Fibroblast of skin of abdomen (primary cell): Measurements from ENCODE around the gene PDPK1. TPM values are rescaled to one million over a fixed set of nuclear protein-coding genes. Genes with fewer than 3 reads are reported as not detected.

Source experiments
- DNase-seq: peaks from one replicate; pipeline ENCODE4 v3.0.0-alpha.2; 2013
- polyA plus RNA-seq, 2 experiments: library from polyadenylated mRNA; unstranded; fragments of 120-200 nt; gene quantifications; one replicate each; pipeline ENCODE4 v1.2.1, GENCODE V29; 2013; ENCODE audit not compliant: insufficient read length in 2 of 2

The PDPK1 gene
- polyA plus RNA-seq (2013, experiment 1 of 2; ENCODE audit: insufficient read length) = 22.9 TPM
- 19.9 TPM for polyA plus RNA-seq (2013, experiment 2 of 2; ENCODE audit: insufficient read length)

- DNase-seq = peak; percentile 96
These were observed at the start of gene PDPK1 for GRCh38 chr16:2537451-2538379. TSS of gene PDPK1 (plus strand) at chr16:2538021. CDS start at chr16:2538113, 92 bp downstream.

DNA sequence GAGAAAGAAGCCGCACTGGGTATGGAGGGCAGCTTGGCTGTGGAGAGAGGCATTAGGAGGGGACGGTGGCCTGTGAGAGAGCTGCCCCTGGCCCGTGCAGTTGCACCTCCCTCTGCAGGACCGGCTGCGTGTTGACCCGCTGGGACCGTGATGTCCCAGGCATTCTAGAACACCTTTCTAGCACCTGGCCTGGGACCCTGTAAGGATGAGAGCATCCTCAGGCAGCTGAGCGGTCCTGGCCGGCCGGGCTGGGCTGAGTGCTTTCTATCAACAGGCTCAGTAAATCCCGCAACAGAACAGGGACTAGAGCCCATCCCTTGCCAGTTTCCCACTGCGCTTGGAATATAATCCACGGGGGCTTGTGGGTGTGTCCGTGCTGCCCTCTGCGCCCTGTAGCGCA is 48.2 kb upstream of the PDPK1 start:
- no peak for DNase-seq

GRCh38 chr16:2490190-2491105 is 47.4 kb upstream of the PDPK1 start:
- DNase-seq = no peak

DNA sequence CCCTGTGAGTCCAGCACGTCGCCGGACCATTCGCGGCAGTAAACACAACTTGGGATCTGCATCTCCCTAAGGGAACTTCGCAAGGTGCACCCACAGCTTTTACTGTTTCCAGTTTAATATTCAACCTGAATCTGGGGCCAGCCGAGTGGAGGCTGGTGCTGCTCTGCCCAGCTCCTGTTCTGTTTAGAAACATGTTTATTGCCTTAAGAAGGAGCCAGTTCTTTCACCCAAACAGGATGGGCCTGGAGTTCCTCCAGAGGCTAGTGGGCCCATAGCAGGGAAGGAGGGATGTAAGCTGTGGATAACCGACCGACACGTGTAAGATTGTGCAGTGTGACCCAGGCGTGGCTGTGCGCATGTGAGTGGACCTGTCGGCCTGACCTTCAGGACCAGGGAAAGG is 45.5 kb upstream of the PDPK1 start:
- no peak for DNase-seq

- DNase-seq = no peak
These were observed 44.2 kb upstream of the PDPK1 start for GRCh38 chr16:2493605-2494004.

- DNase-seq = no peak
These were observed 43.2 kb upstream of the PDPK1 start for GRCh38 chr16:2494616-2495015.

DNA sequence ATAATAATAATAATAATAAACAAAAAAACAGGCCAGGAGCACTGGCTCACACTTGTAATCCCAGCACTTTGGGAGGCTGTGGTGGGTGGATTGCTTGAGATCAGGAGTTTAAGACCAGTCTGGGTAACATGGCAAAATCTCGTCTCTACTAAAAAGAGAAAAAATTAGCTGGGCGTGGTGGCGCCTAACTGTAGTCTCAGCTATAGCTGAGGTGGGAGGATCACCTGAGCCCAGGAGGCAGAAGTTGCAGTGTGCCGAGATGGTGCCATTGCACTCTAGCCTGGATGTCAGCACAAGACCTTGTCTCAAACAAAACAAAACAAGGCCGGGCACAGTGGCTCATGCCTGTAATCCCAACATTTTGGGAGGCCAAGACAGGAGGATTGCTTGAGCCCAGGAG is 42.8 kb upstream of the PDPK1 start:
- DNase-seq = no peak

DNA sequence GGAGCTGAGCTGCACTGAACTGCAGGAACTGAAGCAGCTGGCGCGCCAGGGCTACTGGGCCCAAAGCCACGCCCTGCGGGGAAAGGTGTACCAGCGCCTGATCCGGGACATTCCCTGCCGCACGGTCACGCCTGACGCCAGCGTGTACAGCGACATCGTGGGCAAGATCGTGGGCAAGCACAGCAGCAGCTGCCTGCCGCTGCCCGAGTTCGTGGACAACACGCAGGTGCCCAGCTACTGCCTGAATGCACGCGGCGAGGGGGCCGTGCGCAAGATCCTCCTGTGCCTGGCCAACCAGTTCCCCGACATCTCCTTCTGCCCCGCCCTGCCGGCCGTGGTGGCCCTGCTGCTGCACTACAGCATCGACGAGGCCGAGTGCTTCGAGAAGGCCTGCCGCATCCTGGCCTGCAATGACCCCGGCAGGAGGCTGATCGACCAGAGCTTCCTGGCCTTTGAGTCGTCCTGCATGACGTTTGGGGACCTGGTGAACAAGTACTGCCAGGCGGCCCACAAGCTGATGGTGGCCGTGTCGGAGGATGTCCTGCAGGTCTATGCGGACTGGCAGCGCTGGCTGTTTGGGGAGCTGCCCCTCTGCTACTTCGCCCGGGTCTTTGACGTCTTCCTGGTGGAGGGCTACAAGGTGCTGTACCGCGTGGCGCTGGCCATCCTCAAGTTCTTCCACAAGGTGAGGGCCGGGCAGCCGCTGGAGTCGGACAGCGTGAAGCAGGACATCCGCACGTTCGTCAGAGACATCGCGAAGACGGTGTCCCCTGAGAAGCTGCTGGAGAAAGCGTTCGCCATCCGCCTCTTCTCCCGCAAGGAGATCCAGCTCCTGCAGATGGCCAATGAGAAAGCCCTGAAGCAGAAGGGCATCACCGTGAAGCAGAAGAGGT is 41.4 kb upstream of the PDPK1 start:
- DNase-seq = no peak

DNA sequence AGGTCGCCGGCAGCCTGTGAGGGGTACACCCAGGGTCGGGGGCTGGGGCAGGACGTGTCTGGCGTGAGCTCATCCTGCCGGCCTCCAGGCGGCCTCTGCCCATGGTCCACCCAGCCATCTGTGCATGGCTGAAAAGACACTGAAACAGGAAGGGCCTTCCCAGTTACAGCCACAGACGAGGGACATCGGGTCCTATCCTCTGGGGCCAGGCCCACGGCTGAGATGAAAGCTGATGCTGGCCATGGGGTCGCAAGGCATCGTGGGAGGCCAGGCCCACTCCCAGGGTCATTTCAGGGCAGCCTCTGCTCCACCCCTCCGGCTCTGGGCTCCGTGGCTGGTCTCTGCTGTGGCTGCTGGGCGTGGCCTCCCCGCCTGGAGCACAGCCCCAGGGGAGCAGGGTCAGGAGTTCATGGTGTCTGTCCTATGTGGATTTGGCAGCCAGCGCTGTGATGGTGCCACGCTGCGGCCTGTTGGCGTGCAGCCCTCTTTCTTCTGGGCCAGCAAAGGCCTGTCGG is 40.6 kb upstream of the PDPK1 start:
- no peak for DNase-seq

GRCh38 chr16:2497695-2498484 is 39.9 kb upstream of the PDPK1 start:
- no peak for DNase-seq

- no peak for DNase-seq
These were observed 39.1 kb upstream of the PDPK1 start for GRCh38 chr16:2498531-2499253.

DNA sequence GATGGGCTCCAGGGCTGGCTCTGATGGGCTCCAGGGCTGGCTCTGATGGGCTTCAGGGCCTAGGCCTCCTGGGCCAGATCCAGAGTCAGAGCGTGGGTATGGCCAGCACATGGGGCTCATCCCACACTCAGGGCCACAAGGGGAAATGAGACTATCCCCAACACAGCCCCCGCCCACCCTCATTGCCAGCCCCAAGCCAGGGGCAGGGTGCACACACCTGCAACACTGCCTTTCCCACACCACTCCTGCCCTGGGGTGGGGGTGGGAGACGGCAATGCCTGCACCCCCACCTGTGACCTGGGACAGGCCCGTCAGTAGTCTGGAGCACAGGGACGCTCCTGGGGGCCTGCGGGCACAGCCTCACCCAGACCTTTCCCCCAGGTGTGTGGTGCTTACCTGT is 38.4 kb upstream of the PDPK1 start:
- DNase-seq = no peak

DNA sequence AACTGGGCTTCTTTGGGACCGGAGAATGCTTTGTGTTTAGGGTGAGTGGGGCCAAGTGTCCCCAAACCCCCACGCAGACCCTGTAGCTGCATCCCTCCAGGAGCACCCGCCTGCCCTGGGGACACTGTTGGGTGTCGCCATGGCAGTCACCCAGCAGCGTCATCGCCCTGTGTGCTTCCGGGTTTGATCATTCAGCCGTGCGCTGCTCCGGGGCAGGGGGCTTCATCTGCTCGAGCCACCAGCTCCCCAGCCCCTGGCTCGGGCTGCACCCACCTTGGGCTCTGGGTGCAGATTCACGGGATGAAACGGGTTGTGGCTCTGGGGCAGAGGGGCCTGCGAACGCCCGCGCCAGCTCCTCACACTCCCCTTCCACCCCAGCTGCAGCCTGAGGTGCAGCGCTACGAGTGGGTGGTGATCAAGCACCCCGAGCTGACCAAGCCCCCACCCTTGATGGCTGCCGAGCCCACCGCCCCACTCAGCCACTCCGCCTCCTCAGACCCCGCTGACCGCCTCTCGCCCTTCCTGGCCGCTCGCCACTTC is 37.9 kb upstream of the PDPK1 start:
- DNase-seq = no peak

DNA sequence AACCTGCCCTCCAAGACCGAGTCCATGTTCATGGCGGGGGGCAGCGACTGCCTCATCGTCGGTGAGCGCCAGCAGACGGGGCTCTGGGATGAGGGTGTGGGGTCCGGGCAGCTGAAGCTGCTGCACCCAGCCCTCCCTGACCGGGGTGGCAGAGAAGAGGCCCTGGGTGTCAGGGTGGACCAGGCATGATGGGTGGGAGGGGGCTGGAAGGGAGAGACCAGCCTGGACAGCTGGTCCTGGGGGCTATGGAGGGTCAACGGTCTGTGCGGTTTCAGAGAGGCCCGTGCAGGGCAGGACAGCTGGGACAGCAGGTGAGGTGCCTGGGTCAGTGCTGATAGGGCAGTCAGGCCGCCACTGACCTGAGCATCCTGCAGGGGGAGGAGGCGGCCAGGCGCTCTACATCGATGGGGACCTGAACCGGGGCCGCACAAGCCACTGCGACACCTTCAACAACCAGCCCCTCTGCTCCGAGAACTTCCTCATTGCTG is 37.3 kb upstream of the PDPK1 start:
- DNase-seq = no peak

- peak; percentile 67 for DNase-seq
These were observed 36.7 kb upstream of the PDPK1 start for GRCh38 chr16:2500918-2501750.

GRCh38 chr16:2501946-2502895 is 35.6 kb upstream of the PDPK1 start:
- no peak for DNase-seq

DNA sequence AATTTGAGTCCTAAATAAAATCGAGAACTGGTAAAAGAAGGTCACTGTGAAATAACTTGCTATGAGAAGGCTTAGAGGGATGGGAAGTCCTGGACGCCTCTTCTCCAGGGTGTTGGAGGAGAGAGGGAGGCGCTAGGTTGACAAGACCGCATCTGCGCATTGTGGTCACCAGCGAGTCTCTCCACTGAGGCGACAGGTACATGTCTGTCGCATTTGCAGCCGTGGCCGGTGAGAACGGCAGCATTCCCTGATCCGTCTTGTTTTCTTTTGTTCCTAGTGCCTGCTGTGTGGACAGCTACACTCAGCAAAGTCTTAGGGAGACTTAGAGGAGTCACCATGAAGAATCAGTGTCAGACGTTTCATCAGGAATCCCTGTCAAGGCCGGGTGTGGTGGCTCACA is 32.1 kb upstream of the PDPK1 start:
- DNase-seq = no peak
